ENCODE results near the gene CRCP.

DNA sequence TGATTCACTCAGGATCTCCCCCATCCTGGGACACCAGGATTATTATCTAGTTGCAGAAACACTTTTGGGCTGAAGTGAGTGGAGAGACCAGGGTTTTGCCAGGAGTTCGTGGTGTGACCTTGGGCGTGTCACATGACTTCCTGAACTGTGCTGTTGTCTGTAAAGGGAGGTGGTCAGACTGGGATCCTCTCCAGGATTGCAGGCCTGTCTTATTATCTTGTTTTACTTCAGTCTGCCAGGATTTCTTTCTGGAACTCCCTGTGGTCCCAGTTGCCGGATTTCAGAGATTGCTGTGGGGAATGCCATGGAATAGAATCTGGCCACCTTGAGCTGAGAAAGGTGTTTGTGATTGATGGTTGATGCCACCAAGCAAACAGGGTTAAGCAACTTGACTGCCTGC lies 35.8 kb downstream of the CRCP start:
- no peak for TF ChIP-seq CTCF (IDR thresholded peaks at IDR 0.05)
- peak; percentile 55 for TF ChIP-seq POLR2A (IDR thresholded peaks at IDR 0.05)
